ENCODE data around the gene ASXL1. TPM values are rescaled to one million over a fixed set of nuclear protein-coding genes. Genes with fewer than 3 reads are reported as not detected.
"Not testable (repeated sequence)": the region's sequence is repeated elsewhere in the genome, so short reads cannot be mapped to it uniquely, and the experiment has no call there.

The ASXL1 gene
- total RNA-seq, 2 donors from 2014 or later: 88.9 to 98.6 TPM

DNA sequence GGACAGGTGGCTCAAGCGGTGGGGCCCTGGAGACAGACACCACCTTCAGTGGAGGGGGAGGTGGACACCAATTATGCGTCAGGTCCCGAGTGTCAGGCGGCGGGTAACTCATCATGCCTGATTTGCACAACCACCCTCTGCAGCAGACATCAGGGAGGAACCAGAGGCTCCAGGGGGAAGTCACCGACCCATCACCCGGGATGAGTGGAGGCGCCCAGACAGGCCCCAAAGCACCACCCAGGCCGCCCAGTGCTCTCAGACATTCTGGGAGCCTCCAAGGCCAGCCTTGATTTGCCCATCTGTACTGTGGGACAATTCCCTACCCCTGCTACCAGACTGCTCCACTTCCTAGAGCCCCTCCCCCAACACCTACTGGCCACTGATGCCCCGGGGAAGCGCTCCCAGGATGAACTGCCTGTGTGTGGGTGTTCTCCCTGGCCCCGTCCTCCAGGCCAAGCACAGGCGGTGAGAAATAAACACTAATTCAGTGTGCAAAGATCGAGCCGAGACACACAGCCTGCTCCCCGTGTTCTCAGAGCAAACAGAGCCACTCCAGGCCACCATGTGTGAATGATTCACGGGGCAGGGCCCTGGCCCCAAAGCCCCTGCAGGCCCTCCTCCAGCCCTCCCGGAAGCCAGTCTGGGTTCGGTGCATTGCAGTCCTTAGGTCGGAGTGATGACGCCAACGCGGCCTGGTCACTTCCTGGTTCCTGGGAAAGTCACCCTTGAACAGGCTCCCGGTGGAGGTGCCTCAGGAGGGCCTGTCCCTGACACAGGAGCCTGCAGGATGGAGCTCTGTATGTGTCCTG, 107.2 kb downstream of the ASXL1 start:
- Histone ChIP-seq H3K4me3 (ENCODE audit: low read length) (no peak overlapping the region), H3K36me3 (ENCODE audit: control insufficient read depth, insufficient read depth, low read length) (peaks cover 27% of the 10 kb centered on the region), H3K27me3 (ENCODE audit: control insufficient read depth, insufficient read depth, low read length, poor library complexity, severe bottlenecking) (no peaks in the 10 kb centered on the region), H3K9me3 (ENCODE audit: control insufficient read depth, low read length) (no peaks in the 10 kb centered on the region), H3K4me1 (ENCODE audit: control insufficient read depth, insufficient read depth, low read length) (no peaks in the 10 kb centered on the region), H3K9ac (ENCODE audit: extremely low read depth, low read length, poor library complexity, severe bottlenecking) (no peak overlapping the region), H3K27ac (ENCODE audit: low read depth, low read length) (peak overlapping the region; percentile 32)
- TF ChIP-seq, protein P1, sequence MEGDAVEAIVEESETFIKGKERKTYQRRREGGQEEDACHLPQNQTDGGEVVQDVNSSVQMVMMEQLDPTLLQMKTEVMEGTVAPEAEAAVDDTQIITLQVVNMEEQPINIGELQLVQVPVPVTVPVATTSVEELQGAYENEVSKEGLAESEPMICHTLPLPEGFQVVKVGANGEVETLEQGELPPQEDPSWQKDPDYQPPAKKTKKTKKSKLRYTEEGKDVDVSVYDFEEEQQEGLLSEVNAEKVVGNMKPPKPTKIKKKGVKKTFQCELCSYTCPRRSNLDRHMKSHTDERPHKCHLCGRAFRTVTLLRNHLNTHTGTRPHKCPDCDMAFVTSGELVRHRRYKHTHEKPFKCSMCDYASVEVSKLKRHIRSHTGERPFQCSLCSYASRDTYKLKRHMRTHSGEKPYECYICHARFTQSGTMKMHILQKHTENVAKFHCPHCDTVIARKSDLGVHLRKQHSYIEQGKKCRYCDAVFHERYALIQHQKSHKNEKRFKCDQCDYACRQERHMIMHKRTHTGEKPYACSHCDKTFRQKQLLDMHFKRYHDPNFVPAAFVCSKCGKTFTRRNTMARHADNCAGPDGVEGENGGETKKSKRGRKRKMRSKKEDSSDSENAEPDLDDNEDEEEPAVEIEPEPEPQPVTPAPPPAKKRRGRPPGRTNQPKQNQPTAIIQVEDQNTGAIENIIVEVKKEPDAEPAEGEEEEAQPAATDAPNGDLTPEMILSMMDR (conservative IDR thresholded peaks at IDR 0.05): no peak
- no peak for DNase-seq
- no peaks in the 10 kb centered on the region for H3K27me3 Mint-ChIP-seq (ENCODE audit: insufficient read depth)
- H3K27ac Mint-ChIP-seq: peak overlapping the region; percentile 33
- no peak overlapping the region for H3K4me3 Mint-ChIP-seq
- peaks cover 23% of the 10 kb centered on the region for H3K36me3 Mint-ChIP-seq (ENCODE audit: low read depth)
- H3K4me1 Mint-ChIP-seq: peaks cover 16% of the 10 kb centered on the region
- no peaks in the 10 kb centered on the region for H3K9me3 Mint-ChIP-seq
- WGBS, 2 experiments (ENCODE audit: insufficient coverage in 1 of 2, insufficient read length in 1 of 2): 92 to 93% methylated on average over 16 to 24 of the region's 24 CpGs

DNA sequence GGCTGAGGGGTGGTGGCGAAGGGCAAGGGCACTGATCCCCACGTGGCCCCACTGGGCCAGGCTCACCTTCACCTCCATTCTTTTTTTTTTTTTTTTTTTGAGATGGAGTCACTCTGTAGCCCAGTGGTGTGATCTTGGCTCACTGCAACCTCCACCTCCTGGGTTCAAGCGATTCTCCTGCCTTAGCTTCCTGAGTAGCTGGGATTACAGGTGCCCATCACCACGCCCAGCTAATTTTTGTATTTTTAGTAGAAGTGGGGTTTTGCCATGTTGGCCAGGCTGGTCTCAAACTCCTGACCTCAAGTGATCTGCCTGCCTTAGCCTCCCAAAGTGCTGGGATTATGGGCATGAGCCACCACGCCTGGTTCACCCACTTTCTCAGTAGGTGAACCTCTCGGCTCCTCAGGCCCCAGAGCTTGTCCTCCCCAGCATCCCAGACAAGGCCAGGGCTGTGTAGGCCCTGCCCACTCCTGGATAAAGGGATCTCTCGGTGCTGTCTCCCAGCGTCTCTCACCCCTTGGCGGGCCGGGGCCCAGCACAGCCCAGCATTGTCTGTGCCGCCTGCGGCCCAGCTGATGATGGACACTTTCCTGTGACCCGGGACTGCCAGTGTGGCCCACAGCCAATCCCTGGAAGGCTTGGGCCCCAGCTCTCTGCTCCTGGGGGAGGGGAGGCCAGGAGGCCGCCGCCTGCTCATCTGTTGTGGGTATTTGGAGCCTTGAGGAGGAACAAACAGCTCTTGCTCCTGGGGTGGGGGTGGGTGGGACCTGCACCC, 108.0 kb downstream of the ASXL1 start:
- H3K9me3 ChIP-seq (ENCODE audit: control insufficient read depth, low read length); H3K27me3 Mint-ChIP-seq (ENCODE audit: insufficient read depth); H3K9me3 Mint-ChIP-seq; H3K4me1 ChIP-seq (ENCODE audit: control insufficient read depth, insufficient read depth, low read length); H3K4me3 ChIP-seq (ENCODE audit: low read length); H3K27me3 ChIP-seq (ENCODE audit: control insufficient read depth, insufficient read depth, low read length, poor library complexity, severe bottlenecking); DNase-seq; H3K9ac ChIP-seq (ENCODE audit: extremely low read depth, low read length, poor library complexity, severe bottlenecking); H3K4me3 Mint-ChIP-seq: not testable (repeated sequence)
- H3K27ac ChIP-seq (ENCODE audit: low read depth, low read length): peak overlapping the region; percentile 32
- H3K27ac Mint-ChIP-seq: peak overlapping the region; percentile 30
- H3K4me1 Mint-ChIP-seq: peaks cover 17% of the 10 kb centered on the region
- WGBS, 2 experiments (ENCODE audit: insufficient coverage in 1 of 2, insufficient read length in 1 of 2): 76 to 92% methylated on average over 5 to 14 of the region's 15 CpGs
- H3K36me3 Mint-ChIP-seq (ENCODE audit: low read depth): peaks cover 25% of the 10 kb centered on the region
- peaks cover 27% of the 10 kb centered on the region for H3K36me3 ChIP-seq (ENCODE audit: control insufficient read depth, insufficient read depth, low read length)

DNA sequence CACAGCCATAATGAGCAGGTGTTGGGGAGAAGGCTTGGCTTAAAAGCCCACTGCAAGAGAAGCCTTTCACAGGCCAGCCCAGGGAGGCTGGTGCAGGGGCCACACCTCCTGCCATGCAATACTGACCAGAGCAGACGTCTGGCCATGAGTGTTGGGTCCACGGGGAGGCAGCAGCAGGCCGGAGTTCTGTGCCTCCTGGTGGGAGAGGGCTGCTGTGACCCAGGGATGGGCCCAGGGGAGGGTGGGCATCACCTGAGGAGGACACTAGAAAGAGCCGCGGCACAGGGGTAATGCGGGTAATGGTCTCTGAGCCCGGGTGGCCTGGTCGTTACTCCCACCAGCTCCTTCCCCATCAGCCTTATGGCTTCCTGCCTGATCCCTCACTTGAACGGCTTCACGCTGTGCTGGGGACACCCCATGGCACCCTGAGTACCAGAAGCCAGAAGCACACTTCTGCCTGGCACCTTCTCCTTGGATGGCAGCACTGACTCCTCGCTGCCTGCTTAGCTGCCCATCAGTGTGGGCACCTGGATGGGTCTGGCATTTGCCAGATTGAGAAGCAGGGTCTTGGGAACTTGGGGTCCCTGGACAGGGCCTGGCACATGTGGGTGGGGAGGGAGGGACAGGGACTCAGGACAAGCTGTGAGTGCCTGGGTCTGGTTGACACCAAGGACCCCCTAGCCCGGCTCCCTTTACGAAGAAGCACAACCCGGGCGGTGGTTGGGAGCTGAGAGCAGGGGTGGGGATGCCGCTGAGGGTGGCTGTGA, 108.8 kb downstream of the ASXL1 start:
- Histone ChIP-seq H3K9me3 (ENCODE audit: control insufficient read depth, low read length) (no peaks in the 10 kb centered on the region), H3K9ac (ENCODE audit: extremely low read depth, low read length, poor library complexity, severe bottlenecking) (no peak overlapping the region), H3K27me3 (ENCODE audit: control insufficient read depth, insufficient read depth, low read length, poor library complexity, severe bottlenecking) (no peaks in the 10 kb centered on the region), H3K4me3 (ENCODE audit: low read length) (no peak overlapping the region), H3K27ac (ENCODE audit: low read depth, low read length) (peak overlapping the region; percentile 60), H3K4me1 (ENCODE audit: control insufficient read depth, insufficient read depth, low read length) (no peaks in the 10 kb centered on the region), H3K36me3 (ENCODE audit: control insufficient read depth, insufficient read depth, low read length) (peaks cover 29% of the 10 kb centered on the region)
- Mint-ChIP-seq H3K27me3 (ENCODE audit: insufficient read depth) (no peaks in the 10 kb centered on the region), H3K9me3 (no peaks in the 10 kb centered on the region), H3K36me3 (ENCODE audit: low read depth) (peaks cover 29% of the 10 kb centered on the region), H3K4me3 (no peak overlapping the region), H3K27ac (no peak overlapping the region), H3K4me1 (peaks cover 17% of the 10 kb centered on the region)
- TF ChIP-seq, protein P1 (conservative IDR thresholded peaks at IDR 0.05): no peak
- DNase-seq: no peak
- 88 to 92% methylated on average over 5 to 16 of the region's 16 CpGs for WGBS, 2 experiments (ENCODE audit: insufficient coverage in 1 of 2, insufficient read length in 1 of 2)

All from endodermal cell (in vitro differentiated cells).